GM23338 (cell line): ENCODE measurements around the gene KLC1. TPM values are rescaled to one million over a fixed set of nuclear protein-coding genes. Genes with fewer than 3 reads are reported as not detected.

Source experiments
- ATAC-seq: fragments of 200-7000 bp; cut with Tn5 transposase; 3 replicates; pipeline ENCODE4 v1.9.1; 2020
- DNase-seq: peaks from one replicate; pipeline ENCODE4 v3.0.0-alpha.2; 2015; ENCODE audit warnings: low spot score
- H2AFZ ChIP-seq: fragments of 200-600 bp; sonication (generic); 2 replicates; pipeline ENCODE4 v1.8.0; 2016; ENCODE audit warnings: antibody characterized with exemption, mild to moderate bottlenecking, moderate library complexity
- H3F3A ChIP-seq: fragments of 200-600 bp; sonication (generic); replicated peaks from 2 replicates; pipeline ENCODE4 v1.8.0; 2017; ENCODE audit warnings: antibody characterized with exemption, mixed run types, low read depth
- H3K27ac ChIP-seq: fragments of 200-600 bp; sonication (generic); 2 replicates; pipeline ENCODE4 v1.6.1; 2016; ENCODE audit warnings: low read depth
- H3K27me3 ChIP-seq: fragments of 200-600 bp; sonication (generic); 2 replicates; pipeline ENCODE4 v1.8.0; 2016; ENCODE audit warnings: mild to moderate bottlenecking, mixed run types, moderate library complexity; ENCODE audit not compliant: insufficient read depth
- H3K36me3 ChIP-seq: fragments of 200-600 bp; sonication (generic); 2 replicates; pipeline ENCODE4 v1.8.0; 2016; ENCODE audit warnings: mild to moderate bottlenecking; ENCODE audit not compliant: insufficient read depth
- H3K4me1 ChIP-seq: fragments of 200-600 bp; sonication (generic); 2 replicates; pipeline ENCODE4 v1.8.0; 2016; ENCODE audit warnings: mild to moderate bottlenecking, moderate library complexity; ENCODE audit not compliant: insufficient read depth
- H3K4me2 ChIP-seq: fragments of 200-600 bp; sonication (generic); 2 replicates; pipeline ENCODE4 v1.7.1; 2017; ENCODE audit warnings: mixed run types
- H3K4me3 ChIP-seq: fragments of 200-600 bp; sonication (generic); 2 replicates; pipeline ENCODE4 v1.6.1; 2016; ENCODE audit warnings: mixed run types
- H3K79me2 ChIP-seq: fragments of 200-600 bp; sonication (generic); replicated peaks from 2 replicates; pipeline ENCODE4 v1.8.0; 2017; ENCODE audit warnings: mild to moderate bottlenecking; ENCODE audit not compliant: insufficient read depth
- H3K9me2 ChIP-seq: fragments of 200-600 bp; sonication (generic); 2 replicates; pipeline ENCODE4 v1.8.0; 2017; ENCODE audit not compliant: insufficient read depth
- H4K20me1 ChIP-seq: fragments of 200-600 bp; sonication (generic); replicated peaks from 2 replicates; pipeline ENCODE4 v1.8.0; 2017; ENCODE audit warnings: mild to moderate bottlenecking; ENCODE audit not compliant: insufficient read depth
- H3K27ac Mint-ChIP-seq: 2 replicates; pipeline ENCODE4 v1.8.0; 2020; ENCODE audit warnings: inconsistent platforms, mild to moderate bottlenecking, moderate library complexity, mixed read lengths
- H3K27me3 Mint-ChIP-seq: 3 replicates; pipeline ENCODE4 v1.8.0; 2022; ENCODE audit warnings: low read depth, mild to moderate bottlenecking, moderate library complexity, mixed read lengths, inconsistent platforms; ENCODE audit not compliant: insufficient read depth, poor library complexity
- H3K36me3 Mint-ChIP-seq: 3 replicates; pipeline ENCODE4 v1.8.0; 2021; ENCODE audit warnings: low read depth, mild to moderate bottlenecking, inconsistent platforms, moderate library complexity, mixed read lengths
- H3K4me1 Mint-ChIP-seq: 3 replicates; pipeline ENCODE4 v1.8.0; 2020; ENCODE audit warnings: mild to moderate bottlenecking, inconsistent platforms, mixed read lengths
- H3K4me3 Mint-ChIP-seq: 3 replicates; pipeline ENCODE4 v1.8.0; 2021; ENCODE audit warnings: moderate library complexity, mild to moderate bottlenecking, inconsistent platforms, mixed read lengths
- H3K9me3 Mint-ChIP-seq: 3 replicates; pipeline ENCODE4 v1.8.0; 2020; ENCODE audit warnings: moderate library complexity, mild to moderate bottlenecking, inconsistent platforms, mixed read lengths
- CREB1 ChIP-seq: fragments of 250-450 bp; sonication (Bioruptor Pico); IDR thresholded peaks from 2 replicates; pipeline ENCODE4 v1.5.0; 2020; ENCODE audit warnings: low read depth, mild to moderate bottlenecking, moderate library complexity
- CTCF ChIP-seq, 2 experiments: fragments of 200-600 bp in 1 of 2; sonication (generic) in 1 of 2; conservative IDR thresholded peaks; 2 replicates each; pipeline versions ENCODE4 v1.5.1 to v1.6.1; 2016 to 2017; ENCODE audit warnings: antibody characterized with exemption in 2 of 2, low read depth in 2 of 2, mild to moderate bottlenecking in 2 of 2, moderate library complexity in 1 of 2
- ETS1 ChIP-seq: IDR thresholded peaks from 2 replicates; pipeline ENCODE4 v1.6.1; 2016; ENCODE audit warnings: antibody characterized with exemption
- EZH2 ChIP-seq: fragments of 200-600 bp; sonication (generic); IDR thresholded peaks from one replicate; pipeline ENCODE4 v1.8.0; 2017; ENCODE audit warnings: antibody characterized with exemption, mild to moderate bottlenecking, low read depth; ENCODE audit not compliant: unreplicated experiment
- EZH2phosphoT487 ChIP-seq: fragments of 200-600 bp; sonication (generic); IDR thresholded peaks from one replicate; pipeline ENCODE4 v1.8.1; 2018; ENCODE audit warnings: antibody characterized with exemption; ENCODE audit not compliant: unreplicated experiment
- JUNB ChIP-seq: IDR thresholded peaks from one replicate; pipeline ENCODE4 v1.6.1; 2016; ENCODE audit warnings: antibody characterized with exemption; ENCODE audit not compliant: unreplicated experiment
- NANOG ChIP-seq: IDR thresholded peaks from 2 replicates; pipeline ENCODE4 v1.6.1; 2016; ENCODE audit warnings: antibody characterized with exemption, borderline replicate concordance
- POLR2AphosphoS5 ChIP-seq: IDR thresholded peaks from 2 replicates; pipeline ENCODE4 v1.6.1; 2016; ENCODE audit warnings: antibody characterized with exemption, low read depth
- STAT1 ChIP-seq: IDR thresholded peaks from one replicate; pipeline ENCODE4 v1.6.1; 2016; ENCODE audit warnings: antibody characterized with exemption; ENCODE audit not compliant: unreplicated experiment
- ZNF114 ChIP-seq: fragments of 250-450 bp; sonication (Bioruptor Pico); IDR thresholded peaks from 2 replicates; pipeline ENCODE4 v1.5.0; 2020; ENCODE audit warnings: mild to moderate bottlenecking, moderate library complexity
- ZNF331 ChIP-seq: fragments of 250-450 bp; sonication (Bioruptor Pico); IDR thresholded peaks from 2 replicates; pipeline ENCODE4 v1.5.0; 2020; ENCODE audit warnings: low read depth, mild to moderate bottlenecking, moderate library complexity
- polyA plus RNA-seq: library from polyadenylated mRNA; unstranded; fragments of >200 nt; fragmentation: Nextera tagmentation; extraction: Ambion mirVana; gene quantifications from 2 replicates; pipeline ENCODE4 v1.2.1, GENCODE V29; 2016
- total RNA-seq: library from RNA; depleted of rRNA; stranded (reverse); fragments of >200 nt; shearing (Covaris generic); gene quantifications from 2 replicates; pipeline ENCODE4 v1.2.3, GENCODE V29; 2014
- TF ChIP-seq, protein P1 (sequence below): fragments of 250-450 bp; sonication (Bioruptor Pico); IDR thresholded peaks from 2 replicates; pipeline ENCODE4 v1.5.0; 2020; ENCODE audit warnings: mild to moderate bottlenecking, moderate library complexity

KLC1 gene
- total and polyA plus RNA-seq, 2 experiments from 2014 or later = 165 to 308 TPM

GRCh38 chr14:103688441-103688840 is 59.4 kb downstream of the KLC1 start (continued):
- no peak for TF ChIP-seq CTCF (conservative IDR thresholded peaks at IDR 0.05; ENCODE audit: low read depth in 2 of 2)
- TF ChIP-seq STAT1 = no peak

- Mint-ChIP-seq H3K9me3 (no peaks in the 10 kb centered on the region), H3K4me3 (no peak overlapping the region), H3K4me1 (peaks cover 3% of the 10 kb centered on the region; the same call in 2 of the 3 replicates), H3K27me3 (peaks cover 5% of the 10 kb centered on the region), H3K27ac (peak overlapping the region; percentile 65; the same call in 1 of the 2 replicates), H3K36me3 (peaks cover 48% of the 10 kb centered on the region)
- no peaks in the 10 kb centered on the region for H3K27me3 ChIP-seq
- no peak overlapping the region for H2AFZ ChIP-seq
- peaks cover 7% of the 10 kb centered on the region; the same call in 1 of the 2 replicates for H3F3A ChIP-seq
- H3K9me2 ChIP-seq = no peaks in the 10 kb centered on the region
- ATAC-seq (no peak), DNase-seq (no peak)
- peaks cover 40% of the 10 kb centered on the region for H3K79me2 ChIP-seq
- no peak overlapping the region; the same call in 1 of the 2 replicates for H3K27ac ChIP-seq
- H3K36me3 ChIP-seq = peaks cover 28% of the 10 kb centered on the region
- H3K4me1 ChIP-seq = no peaks in the 10 kb centered on the region
- no peak overlapping the region for H3K4me3 ChIP-seq
- H4K20me1 ChIP-seq = peaks cover 16% of the 10 kb centered on the region
- H3K4me2 ChIP-seq = no peak overlapping the region
- no peak for TF ChIP-seq EZH2
- TF ChIP-seq POLR2AphosphoS5 = no peak
- TF ChIP-seq EZH2phosphoT487 = no peak
- TF ChIP-seq CREB1 (CRISPR knock-in tag) = no peak
- TF ChIP-seq CTCF (conservative IDR thresholded peaks at IDR 0.05; ENCODE audit: low read depth in 2 of 2) = no peak
- no peak for TF ChIP-seq ETS1
- TF ChIP-seq ZNF114 (CRISPR knock-in tag) = no peak
- TF ChIP-seq ZNF331 (CRISPR knock-in tag) = no peak
- no peak for TF ChIP-seq NANOG
- TF ChIP-seq STAT1 = no peak
- TF ChIP-seq, protein P1, sequence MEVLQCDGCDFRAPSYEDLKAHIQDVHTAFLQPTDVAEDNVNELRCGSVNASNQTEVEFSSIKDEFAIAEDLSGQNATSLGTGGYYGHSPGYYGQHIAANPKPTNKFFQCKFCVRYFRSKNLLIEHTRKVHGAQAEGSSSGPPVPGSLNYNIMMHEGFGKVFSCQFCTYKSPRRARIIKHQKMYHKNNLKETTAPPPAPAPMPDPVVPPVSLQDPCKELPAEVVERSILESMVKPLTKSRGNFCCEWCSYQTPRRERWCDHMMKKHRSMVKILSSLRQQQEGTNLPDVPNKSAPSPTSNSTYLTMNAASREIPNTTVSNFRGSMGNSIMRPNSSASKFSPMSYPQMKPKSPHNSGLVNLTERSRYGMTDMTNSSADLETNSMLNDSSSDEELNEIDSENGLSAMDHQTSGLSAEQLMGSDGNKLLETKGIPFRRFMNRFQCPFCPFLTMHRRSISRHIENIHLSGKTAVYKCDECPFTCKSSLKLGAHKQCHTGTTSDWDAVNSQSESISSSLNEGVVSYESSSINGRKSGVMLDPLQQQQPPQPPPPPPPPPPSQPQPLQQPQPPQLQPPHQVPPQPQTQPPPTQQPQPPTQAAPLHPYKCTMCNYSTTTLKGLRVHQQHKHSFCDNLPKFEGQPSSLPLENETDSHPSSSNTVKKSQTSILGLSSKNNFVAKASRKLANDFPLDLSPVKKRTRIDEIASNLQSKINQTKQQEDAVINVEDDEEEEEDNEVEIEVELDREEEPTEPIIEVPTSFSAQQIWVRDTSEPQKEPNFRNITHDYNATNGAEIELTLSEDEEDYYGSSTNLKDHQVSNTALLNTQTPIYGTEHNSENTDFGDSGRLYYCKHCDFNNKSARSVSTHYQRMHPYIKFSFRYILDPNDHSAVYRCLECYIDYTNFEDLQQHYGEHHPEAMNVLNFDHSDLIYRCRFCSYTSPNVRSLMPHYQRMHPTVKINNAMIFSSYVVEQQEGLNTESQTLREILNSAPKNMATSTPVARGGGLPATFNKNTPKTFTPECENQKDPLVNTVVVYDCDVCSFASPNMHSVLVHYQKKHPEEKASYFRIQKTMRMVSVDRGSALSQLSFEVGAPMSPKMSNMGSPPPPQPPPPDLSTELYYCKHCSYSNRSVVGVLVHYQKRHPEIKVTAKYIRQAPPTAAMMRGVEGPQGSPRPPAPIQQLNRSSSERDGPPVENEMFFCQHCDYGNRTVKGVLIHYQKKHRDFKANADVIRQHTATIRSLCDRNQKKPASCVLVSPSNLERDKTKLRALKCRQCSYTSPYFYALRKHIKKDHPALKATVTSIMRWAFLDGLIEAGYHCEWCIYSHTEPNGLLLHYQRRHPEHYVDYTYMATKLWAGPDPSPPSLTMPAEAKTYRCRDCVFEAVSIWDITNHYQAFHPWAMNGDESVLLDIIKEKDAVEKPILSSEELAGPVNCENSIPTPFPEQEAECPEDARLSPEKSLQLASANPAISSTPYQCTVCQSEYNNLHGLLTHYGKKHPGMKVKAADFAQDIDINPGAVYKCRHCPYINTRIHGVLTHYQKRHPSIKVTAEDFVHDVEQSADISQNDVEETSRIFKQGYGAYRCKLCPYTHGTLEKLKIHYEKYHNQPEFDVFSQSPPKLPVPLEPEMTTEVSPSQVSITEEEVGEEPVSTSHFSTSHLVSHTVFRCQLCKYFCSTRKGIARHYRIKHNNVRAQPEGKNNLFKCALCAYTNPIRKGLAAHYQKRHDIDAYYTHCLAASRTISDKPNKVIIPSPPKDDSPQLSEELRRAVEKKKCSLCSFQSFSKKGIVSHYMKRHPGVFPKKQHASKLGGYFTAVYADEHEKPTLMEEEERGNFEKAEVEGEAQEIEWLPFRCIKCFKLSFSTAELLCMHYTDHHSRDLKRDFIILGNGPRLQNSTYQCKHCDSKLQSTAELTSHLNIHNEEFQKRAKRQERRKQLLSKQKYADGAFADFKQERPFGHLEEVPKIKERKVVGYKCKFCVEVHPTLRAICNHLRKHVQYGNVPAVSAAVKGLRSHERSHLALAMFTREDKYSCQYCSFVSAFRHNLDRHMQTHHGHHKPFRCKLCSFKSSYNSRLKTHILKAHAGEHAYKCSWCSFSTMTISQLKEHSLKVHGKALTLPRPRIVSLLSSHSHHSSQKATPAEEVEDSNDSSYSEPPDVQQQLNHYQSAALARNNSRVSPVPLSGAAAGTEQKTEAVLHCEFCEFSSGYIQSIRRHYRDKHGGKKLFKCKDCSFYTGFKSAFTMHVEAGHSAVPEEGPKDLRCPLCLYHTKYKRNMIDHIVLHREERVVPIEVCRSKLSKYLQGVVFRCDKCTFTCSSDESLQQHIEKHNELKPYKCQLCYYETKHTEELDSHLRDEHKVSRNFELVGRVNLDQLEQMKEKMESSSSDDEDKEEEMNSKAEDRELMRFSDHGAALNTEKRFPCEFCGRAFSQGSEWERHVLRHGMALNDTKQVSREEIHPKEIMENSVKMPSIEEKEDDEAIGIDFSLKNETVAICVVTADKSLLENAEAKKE (CRISPR knock-in tag) = no peak
- TF ChIP-seq JUNB = no peak
Measured at GRCh38 chr14:103688906-103689902, 60.2 kb downstream of the KLC1 start.
